ENCODE results near the gene DPP6.

DNA sequence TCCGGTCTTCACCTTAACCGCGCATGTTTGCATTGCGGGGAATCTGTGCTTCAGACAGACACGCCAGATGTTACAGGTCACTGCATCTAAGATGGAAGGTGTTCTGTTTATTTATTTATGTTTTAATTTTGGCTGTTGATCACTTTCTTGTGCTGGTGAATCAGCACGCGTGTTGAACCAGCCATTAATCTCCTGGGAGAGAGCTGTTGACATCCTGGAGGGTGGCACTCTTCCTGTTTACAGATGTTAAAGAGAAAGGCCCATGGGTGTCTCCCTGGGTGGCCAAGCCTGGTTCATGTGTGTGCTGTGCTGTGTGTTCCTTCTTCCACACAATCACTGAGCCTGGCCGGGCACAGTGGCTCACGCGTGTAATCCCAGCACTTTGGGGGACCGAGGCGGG, 595.4 kb downstream of the DPP6 start:
- TF ChIP-seq, protein P1, sequence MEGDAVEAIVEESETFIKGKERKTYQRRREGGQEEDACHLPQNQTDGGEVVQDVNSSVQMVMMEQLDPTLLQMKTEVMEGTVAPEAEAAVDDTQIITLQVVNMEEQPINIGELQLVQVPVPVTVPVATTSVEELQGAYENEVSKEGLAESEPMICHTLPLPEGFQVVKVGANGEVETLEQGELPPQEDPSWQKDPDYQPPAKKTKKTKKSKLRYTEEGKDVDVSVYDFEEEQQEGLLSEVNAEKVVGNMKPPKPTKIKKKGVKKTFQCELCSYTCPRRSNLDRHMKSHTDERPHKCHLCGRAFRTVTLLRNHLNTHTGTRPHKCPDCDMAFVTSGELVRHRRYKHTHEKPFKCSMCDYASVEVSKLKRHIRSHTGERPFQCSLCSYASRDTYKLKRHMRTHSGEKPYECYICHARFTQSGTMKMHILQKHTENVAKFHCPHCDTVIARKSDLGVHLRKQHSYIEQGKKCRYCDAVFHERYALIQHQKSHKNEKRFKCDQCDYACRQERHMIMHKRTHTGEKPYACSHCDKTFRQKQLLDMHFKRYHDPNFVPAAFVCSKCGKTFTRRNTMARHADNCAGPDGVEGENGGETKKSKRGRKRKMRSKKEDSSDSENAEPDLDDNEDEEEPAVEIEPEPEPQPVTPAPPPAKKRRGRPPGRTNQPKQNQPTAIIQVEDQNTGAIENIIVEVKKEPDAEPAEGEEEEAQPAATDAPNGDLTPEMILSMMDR (IDR thresholded peaks at IDR 0.05) = no peak
- TF ChIP-seq POLR2A (IDR thresholded peaks at IDR 0.05) = no peak
